Stimulated activated naive CD8-positive, alpha-beta T cell treated with anti-CD3 and anti-CD28 coated beads, Interleukin-15, amount 100 ng/mL, for 72 hours (primary cell): ENCODE data around the gene GXYLT2.
A peak's percentile ranks its signal among the peaks of the same experiment; 100 is the strongest.
"Not testable (repeated sequence)": the region's sequence is repeated elsewhere in the genome, so short reads cannot be mapped to it uniquely, and the experiment has no call there.

Experiments used
- ATAC-seq: fragments of 150-1000 bp; cut with Tn5 transposase; 2 replicates; pipeline ENCODE4 v1.10.0; 2021; ENCODE audit warnings: mild to moderate bottlenecking, moderate library complexity
- DNase-seq, 2 donors: peaks; one replicate each; pipeline ENCODE4 v3.0.0; 2021 to 2022
- H3K27ac Mint-ChIP-seq, 2 donors: one replicate each; pipeline ENCODE4 v1.8.0; 2022; ENCODE audit warnings: mild to moderate bottlenecking in 2 of 2, mixed read lengths in 2 of 2, moderate library complexity in 2 of 2
- H3K27me3 Mint-ChIP-seq: one replicate; pipeline ENCODE4 v1.8.0; 2022; ENCODE audit warnings: mixed read lengths
- H3K4me1 Mint-ChIP-seq: one replicate; pipeline ENCODE4 v1.8.0; 2022; ENCODE audit warnings: mild to moderate bottlenecking, mixed read lengths
- H3K4me3 Mint-ChIP-seq, 2 donors: one replicate each; pipeline ENCODE4 v1.8.0; 2022; ENCODE audit warnings: mild to moderate bottlenecking in 2 of 2, mixed read lengths in 2 of 2, moderate library complexity in 1 of 2
- H3K9me3 Mint-ChIP-seq, 2 donors: one replicate each; pipeline ENCODE4 v1.8.0; 2022; ENCODE audit warnings: mixed read lengths in 2 of 2

Gene GXYLT2

DNA sequence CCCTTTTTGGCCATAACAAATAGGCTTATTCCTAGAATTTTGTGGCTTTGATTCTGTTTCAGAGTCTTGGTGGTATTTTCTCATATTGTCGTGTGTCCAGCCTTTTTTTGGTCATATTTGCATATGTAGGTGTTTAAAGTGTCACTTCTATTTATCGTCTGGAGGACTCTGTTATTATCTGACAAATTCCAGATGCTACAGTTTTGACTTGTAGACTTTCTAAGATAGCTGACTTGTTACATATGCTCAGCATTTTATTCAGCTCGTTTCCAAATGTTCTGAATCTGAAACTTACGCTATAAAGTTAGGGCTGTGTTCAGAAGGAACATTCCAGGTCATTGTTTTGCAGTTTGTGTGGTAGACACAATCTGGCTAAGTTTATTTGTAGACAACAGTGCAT lies 110.6 kb downstream of the GXYLT2 start:
- Mint-ChIP-seq H3K9me3 (no peaks in the 10 kb centered on the region), H3K27ac (peak overlapping the region; percentile 34 to 40), H3K4me1 (peaks cover 52% of the 10 kb centered on the region)

DNA sequence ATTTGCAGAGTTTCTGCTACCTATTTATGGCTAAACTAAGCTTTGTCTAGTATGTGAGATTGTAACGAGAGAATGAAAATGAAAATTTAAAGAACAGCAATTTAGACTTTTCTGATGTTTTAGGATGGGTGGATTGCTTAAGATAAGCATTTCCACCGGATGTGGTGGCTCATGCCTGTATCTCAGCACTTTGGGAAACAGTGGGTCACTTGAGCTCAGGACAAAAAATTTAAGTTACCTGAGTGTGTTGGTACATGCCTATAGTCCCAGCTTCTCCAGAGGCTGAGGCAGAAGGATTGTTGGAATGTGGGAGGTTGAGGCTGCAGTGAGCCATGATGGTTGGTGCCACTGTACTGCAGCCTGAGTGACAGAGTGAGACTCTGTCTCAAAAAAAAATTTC lies 112.1 kb downstream of the GXYLT2 start:
- ATAC-seq, result no peak
- no peak for DNase-seq
- H3K4me3 Mint-ChIP-seq, result peak overlapping the region; percentile 79 to 80
- no peaks in the 10 kb centered on the region for H3K9me3 Mint-ChIP-seq
- H3K27me3 Mint-ChIP-seq, result no peaks in the 10 kb centered on the region
- peaks cover 67% of the 10 kb centered on the region for H3K4me1 Mint-ChIP-seq
- H3K27ac Mint-ChIP-seq, result peak overlapping the region; percentile 42 to 77

More for the DNA sequence above, 110.6 kb downstream of the GXYLT2 start:
- Mint-ChIP-seq H3K4me3 (peak overlapping the region; percentile 68 to 79), H3K27me3 (no peaks in the 10 kb centered on the region)
- ATAC-seq (no peak), DNase-seq (no peak)

DNA sequence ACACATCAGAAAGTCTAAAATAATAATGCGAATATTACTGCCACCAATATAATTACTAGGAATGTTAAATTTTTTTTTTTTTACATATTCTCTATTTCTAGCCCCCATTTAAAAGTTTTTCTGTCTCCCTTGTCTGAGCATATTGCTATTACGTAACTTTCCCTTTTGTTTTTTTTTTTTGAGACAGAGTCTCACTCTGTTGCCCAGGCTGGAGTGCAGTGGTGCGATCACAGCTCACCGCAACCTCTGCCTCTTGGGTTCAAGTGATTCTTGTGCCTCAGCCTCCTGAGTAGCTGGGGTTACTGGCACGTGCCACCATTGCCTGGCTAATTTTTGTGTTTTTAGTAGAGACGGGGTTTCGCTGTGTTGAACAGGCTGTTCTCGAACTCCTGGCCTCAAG lies 115.2 kb downstream of the GXYLT2 start:
- DNase-seq, H3K9me3 Mint-ChIP-seq, H3K27me3 Mint-ChIP-seq, ATAC-seq: not testable (repeated sequence)
- Mint-ChIP-seq H3K4me1 (peaks cover 83% of the 10 kb centered on the region), H3K4me3 (peak overlapping the region in 1 of 2 donors; percentile 22), H3K27ac (peak overlapping the region in 1 of 2 donors; percentile 80)

DNA sequence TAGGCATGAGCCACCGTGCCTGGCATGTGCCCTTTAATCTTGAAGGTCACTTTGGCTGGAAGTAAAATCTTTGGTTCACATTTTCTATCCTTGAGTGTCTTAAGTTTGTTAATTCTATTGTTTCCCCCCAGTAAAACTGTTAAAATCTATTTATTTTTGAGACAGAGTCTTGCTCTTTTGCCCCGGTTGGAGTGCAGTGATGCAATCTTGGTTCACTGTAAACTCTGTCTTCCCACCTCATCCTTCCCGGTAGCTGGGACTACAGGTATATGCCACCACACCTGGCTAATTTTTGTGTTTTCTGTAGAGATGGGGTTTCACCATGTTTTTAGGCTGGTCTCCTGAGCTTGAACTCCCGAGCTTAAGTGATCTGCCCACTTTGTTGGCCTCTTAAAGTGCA lies 116.5 kb downstream of the GXYLT2 start:
- Mint-ChIP-seq H3K9me3 (no peaks in the 10 kb centered on the region), H3K4me1 (peaks cover 86% of the 10 kb centered on the region), H3K27me3 (no peaks in the 10 kb centered on the region), H3K4me3 (peak overlapping the region in 1 of 2 donors; percentile 19), H3K27ac (peak overlapping the region; percentile 68 to 91)
- DNase-seq, result no peak
- ATAC-seq, result no peak

DNA sequence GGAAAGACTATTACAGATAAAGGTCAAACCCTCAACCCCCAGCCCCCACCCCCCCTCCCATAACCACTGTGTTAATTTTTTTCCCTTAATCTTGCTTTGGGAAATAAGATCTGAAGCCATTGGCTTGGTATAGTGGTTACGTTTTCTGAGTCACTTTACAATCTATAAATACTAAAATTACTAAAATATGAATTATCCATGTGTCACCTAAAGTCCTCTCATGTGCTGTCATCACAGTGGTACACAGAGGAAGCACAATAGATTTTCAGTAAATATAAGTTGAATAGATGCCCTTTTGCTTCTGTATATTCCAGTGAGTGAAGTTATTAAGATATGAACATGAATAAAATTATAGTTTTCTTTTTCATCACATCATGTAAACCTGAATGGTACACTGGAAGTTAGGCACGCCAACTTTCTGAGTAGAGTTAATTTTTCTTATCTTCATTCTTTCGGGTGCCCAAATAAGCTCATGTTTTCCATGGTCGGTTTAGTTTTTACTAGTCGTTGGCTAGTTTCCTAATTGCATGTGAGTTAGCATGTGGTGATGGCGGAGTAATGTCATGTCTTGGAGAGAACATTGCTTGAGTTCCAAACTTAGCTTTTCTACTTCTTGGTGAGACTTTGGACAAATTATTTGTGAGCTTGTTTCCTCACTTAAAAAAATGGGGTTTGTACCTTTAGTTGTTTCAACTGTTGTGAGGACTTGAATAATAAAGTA lies 120.3 kb downstream of the GXYLT2 start:
- DNase-seq (no peak), ATAC-seq (peak; percentile 74)
- H3K27ac Mint-ChIP-seq, result peak overlapping the region in 1 of 2 donors; percentile 53
- no peaks in the 10 kb centered on the region for H3K9me3 Mint-ChIP-seq
- peak overlapping the region; percentile 0 to 6 for H3K4me3 Mint-ChIP-seq
- no peaks in the 10 kb centered on the region for H3K27me3 Mint-ChIP-seq
- peaks cover 96% of the 10 kb centered on the region for H3K4me1 Mint-ChIP-seq

DNA sequence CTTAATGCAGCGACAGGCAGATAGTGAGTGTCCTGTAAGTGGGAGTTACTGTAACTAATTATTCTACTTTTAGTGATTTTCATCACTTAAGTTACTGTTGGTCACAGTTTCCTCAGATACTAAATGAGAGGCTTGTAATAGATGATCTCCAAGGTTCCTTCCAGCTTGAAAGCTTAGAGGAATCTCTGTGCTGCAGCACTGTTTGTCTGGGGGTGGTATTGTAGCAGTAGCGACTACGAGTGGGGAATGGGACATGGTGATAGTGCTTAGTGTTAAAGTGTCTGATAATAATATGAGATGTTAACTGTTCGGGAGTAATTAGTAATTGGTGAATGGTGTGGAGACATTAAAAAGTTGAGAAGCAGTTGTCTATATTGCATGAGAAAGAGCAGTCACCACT lies 121.2 kb downstream of the GXYLT2 start:
- H3K27ac Mint-ChIP-seq, result peak overlapping the region; percentile 14 to 48
- peaks cover 89% of the 10 kb centered on the region for H3K4me1 Mint-ChIP-seq
- H3K27me3 Mint-ChIP-seq, result no peaks in the 10 kb centered on the region
- no peak for DNase-seq
- ATAC-seq, result no peak
- no peak overlapping the region for H3K4me3 Mint-ChIP-seq
- H3K9me3 Mint-ChIP-seq, result no peaks in the 10 kb centered on the region

DNA sequence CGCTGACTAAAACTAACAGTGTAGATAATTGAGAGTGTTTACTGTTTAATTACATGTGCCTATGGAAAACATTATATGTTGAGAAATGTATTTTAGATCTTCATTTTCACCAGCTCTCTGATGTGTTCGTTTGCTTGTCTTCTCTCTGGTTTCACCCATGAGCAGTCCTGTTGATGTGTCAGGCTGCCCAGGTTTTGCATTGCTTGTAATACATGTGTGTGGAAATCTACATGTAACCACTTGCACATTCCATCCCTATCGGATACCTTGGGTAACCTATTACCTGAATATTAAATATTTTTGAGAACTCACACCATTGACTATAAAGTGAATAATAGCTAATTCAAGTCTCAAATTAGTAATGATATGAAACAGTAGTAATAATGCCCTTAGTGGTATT lies 121.9 kb downstream of the GXYLT2 start:
- ATAC-seq, result no peak

DNA sequence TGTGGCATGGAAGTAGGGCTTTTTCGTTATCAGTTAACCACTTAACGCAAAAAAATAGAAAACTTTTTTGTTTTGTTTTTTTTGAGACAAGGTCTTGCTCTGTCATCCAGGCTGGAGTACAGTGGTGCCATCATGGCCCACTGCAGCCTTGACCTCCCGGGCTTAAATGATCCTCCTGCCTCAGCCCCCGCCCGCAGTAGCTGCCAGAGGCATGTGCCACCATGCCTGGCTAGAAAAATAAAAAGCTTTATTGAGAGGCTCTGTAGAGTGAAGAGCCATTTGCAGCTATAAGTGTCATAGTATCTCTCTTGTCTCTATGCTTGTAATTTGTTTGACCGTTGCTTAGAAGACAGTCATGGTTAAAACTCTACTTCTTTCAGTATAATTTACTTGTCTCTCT lies 122.3 kb downstream of the GXYLT2 start:
- H3K27ac Mint-ChIP-seq, result no peak overlapping the region
- no peak overlapping the region for H3K4me3 Mint-ChIP-seq
- peaks cover 77% of the 10 kb centered on the region for H3K4me1 Mint-ChIP-seq

More for the DNA sequence above, 121.9 kb downstream of the GXYLT2 start:
- Mint-ChIP-seq H3K4me1 (peaks cover 81% of the 10 kb centered on the region), H3K27me3 (no peaks in the 10 kb centered on the region), H3K4me3 (no peak overlapping the region), H3K9me3 (no peaks in the 10 kb centered on the region), H3K27ac (no peak overlapping the region)
- DNase-seq, result no peak

DNA sequence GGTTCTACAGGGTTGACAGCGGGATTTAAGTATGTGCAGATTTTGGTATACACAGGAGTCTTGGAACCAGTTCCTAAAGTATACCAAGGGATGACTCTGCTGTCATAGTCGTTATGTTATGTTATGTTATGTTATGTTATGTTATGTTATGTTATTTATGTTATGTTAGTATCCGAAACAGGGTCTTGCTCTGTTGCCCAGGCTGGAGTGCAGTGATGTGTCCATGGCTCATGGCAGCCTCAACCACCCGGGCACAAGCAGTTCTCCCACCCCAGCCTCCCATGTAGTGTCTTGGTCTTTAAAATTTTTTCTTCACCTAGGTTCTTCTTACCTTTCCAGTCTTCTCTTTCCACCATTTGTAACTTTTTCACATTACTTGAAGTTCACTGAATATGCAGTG lies 130.5 kb downstream of the GXYLT2 start:
- DNase-seq, result no peak
- peaks cover 63% of the 10 kb centered on the region for H3K4me1 Mint-ChIP-seq
- peak overlapping the region in 1 of 2 donors; percentile 1 for H3K27ac Mint-ChIP-seq
- H3K27me3 Mint-ChIP-seq, result no peaks in the 10 kb centered on the region
- no peaks in the 10 kb centered on the region for H3K9me3 Mint-ChIP-seq
- ATAC-seq, result no peak
- H3K4me3 Mint-ChIP-seq, result no peak overlapping the region

More for the DNA sequence above, 122.3 kb downstream of the GXYLT2 start:
- Mint-ChIP-seq H3K9me3 (no peaks in the 10 kb centered on the region), H3K27me3 (no peaks in the 10 kb centered on the region)
- no peak for DNase-seq
- no peak for ATAC-seq

DNA sequence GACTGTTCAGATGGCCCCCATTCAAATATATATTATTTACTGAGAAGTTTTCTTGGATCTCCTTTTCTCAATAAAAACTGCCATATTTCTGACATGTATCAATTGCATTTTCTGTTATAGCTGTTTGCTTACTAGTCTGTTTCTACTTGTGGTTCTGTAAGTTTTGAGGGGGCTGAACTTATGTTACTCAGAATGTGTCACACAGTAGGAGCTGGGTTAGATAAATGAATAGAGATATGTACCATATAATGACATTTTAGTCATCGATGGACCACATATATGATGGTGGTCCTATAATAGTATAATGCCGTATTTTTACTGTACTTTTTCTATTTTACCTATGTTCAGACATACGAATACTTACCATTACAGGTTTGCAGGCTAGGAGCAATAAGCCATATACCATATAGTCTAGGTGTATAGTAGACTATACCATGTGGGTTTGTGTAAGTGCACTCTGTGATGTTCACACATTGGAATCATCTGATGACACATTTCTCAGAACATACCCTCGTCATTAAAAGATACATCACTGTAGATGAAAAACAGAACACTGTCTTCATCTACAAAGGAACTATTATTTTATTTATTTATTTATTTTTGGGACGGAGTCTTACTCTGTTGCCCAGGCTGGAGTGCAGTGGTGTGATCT lies 131.1 kb downstream of the GXYLT2 start:
- no peak for DNase-seq
- peak overlapping the region in 1 of 2 donors; percentile 1 for H3K27ac Mint-ChIP-seq
- peak; percentile 74 for ATAC-seq
- H3K27me3 Mint-ChIP-seq, result no peaks in the 10 kb centered on the region
- H3K4me3 Mint-ChIP-seq, result no peak overlapping the region
- H3K9me3 Mint-ChIP-seq, result no peaks in the 10 kb centered on the region
- H3K4me1 Mint-ChIP-seq, result peaks cover 63% of the 10 kb centered on the region

DNA sequence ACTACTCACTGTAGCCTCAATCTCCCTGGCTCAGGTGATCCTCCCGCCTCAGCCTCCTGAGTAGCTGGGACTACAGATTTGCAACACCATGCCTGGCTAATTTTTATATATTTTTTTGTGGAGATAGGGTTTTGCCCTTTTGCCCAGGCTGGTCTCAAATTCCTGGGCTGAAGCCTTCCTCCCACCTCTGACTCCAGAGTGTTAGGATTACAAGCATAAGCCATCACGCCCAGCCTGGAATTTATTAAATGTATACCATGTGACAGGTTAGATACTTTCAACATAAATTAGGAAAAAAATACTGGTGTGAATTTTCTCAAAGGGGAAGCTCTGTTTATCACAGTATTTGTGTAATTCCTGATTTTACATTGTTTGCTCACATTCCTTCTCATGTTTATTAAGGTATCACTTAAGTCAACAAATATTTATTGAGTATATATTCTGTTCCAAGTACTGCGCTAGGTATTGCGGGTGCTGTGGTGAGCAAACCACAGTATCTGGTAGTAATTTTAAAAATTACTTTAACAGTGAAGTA lies 133.5 kb downstream of the GXYLT2 start:
- no peaks in the 10 kb centered on the region for H3K9me3 Mint-ChIP-seq
- no peak for DNase-seq
- H3K4me1 Mint-ChIP-seq, result peaks cover 68% of the 10 kb centered on the region
- no peak for ATAC-seq
- no peak overlapping the region for H3K27ac Mint-ChIP-seq
- no peak overlapping the region for H3K4me3 Mint-ChIP-seq
- no peaks in the 10 kb centered on the region for H3K27me3 Mint-ChIP-seq

DNA sequence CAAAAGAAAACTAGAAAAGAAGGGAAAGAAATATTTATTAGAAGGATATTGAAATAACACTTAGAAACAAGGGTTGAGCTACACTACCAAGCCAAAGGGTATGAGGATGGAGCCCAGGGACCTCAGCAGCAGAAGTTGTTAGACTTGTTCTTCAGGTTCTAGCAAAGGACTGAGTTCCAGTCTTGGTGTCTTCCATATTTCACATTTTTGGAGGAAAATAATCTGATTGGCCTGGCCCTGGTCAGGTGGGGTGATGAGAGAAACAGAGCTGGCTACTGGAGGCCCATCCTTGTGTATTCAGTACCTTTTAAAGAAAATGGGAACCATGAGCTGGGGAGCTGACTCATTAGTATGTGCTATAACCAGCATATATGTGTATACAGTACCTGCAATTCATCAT lies 137.0 kb downstream of the GXYLT2 start:
- Mint-ChIP-seq H3K4me1 (peaks cover 69% of the 10 kb centered on the region), H3K4me3 (no peak overlapping the region), H3K27me3 (no peaks in the 10 kb centered on the region), H3K9me3 (no peaks in the 10 kb centered on the region), H3K27ac (no peak overlapping the region)
- DNase-seq, result no peak
- no peak for ATAC-seq

DNA sequence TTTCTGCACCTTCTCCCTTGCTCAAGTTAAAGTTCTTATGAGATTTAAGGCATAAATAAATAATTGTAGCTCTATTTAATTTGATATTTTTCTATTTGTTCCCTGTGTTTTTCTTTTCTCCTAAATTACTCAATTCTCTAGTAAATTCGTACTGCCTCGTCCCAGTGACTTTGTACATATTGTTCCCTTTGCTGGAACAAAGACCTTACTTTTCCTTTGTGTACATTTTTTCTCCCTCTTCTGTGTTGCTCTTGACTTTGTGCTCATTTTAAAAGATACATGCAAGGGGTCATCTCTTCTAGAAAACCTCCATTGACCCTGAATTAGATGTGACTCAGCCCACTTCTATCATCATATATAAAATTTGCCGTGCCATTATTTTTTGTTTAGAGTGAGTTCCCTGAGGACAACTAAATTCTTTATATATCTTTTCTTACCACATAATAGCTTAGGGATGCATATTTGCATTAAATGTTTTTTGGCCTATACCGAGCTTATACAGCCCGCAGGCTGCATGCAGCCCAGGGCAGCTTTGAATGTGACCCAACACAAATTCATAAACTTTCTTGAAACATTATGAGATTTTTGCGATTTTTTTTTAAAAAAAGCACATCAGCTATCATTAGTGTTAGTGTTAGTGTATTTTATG lies 138.4 kb downstream of the GXYLT2 start:
- H3K9me3 Mint-ChIP-seq, result no peaks in the 10 kb centered on the region

More for the DNA sequence above, 138.4 kb downstream of the GXYLT2 start:
- no peak for ATAC-seq
- H3K4me3 Mint-ChIP-seq, result no peak overlapping the region
- H3K27me3 Mint-ChIP-seq, result no peaks in the 10 kb centered on the region
- no peak for DNase-seq
- no peak overlapping the region for H3K27ac Mint-ChIP-seq
- peaks cover 69% of the 10 kb centered on the region for H3K4me1 Mint-ChIP-seq
